Measurements from ENCODE around the gene WDR77. TPM values are rescaled to one million over a fixed set of nuclear protein-coding genes. Genes with fewer than 3 reads are reported as not detected.

Gene WDR77
- total and polyA plus RNA-seq, 2 of the 4 experiments (the other 2 are of a cell fraction) = 80.8 to 87.0 TPM

DNA sequence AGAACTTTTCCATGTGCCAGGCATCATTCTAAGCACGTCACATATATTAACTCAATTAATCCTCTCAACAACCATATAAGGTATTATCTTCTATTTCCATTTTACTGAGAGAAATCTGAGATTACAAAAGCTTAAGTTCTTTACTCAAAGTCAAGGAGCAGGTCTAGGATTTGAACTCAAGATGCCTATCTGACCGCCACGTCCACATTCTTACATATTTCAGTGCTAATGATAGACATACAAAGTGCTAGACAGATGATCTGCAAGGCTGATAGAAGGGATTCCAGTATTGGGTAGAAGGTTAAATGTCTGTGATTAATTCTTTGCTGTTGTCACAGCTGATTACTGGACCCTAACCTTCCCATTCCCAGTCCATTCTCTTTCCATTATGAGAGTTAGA lies 4.7 kb upstream of the WDR77 start:
- no peak overlapping the region for H2AFZ ChIP-seq (replicated peaks; ENCODE audit: low read length, poor library complexity)
- H3K79me1 ChIP-seq (ENCODE audit: low read depth in 1 of 2, low read length in 2 of 2) = peaks cover 41 to 57% of the 10 kb centered on the region in 2 experiments
- H3K14ac ChIP-seq (replicated peaks; ENCODE audit: low read depth, low read length) = no peak overlapping the region
- H3K23ac ChIP-seq (ENCODE audit: low read depth, low read length) = no peak overlapping the region
- no peak overlapping the region for H2BK20ac ChIP-seq (ENCODE audit: low read depth, low read length)
- in situ Hi-C loops (cut with MboI; ENCODE audit: low sequenced_read_pairs) (no loop called here), intact Hi-C loops (cut with micrococcal nuclease) (no loop called here), dilution Hi-C loops (cut with HindIII; ENCODE audit: low sequenced_read_pairs, unreplicated experiment) (loop anchor here (25.0 kb wide), 1 partner anchor 309 kb away; the partner anchor contains the start of gene DDX20)
- ATAC-seq (ENCODE audit: low read depth) (no peak), DNase-seq (no peak)
- H2BK15ac ChIP-seq (ENCODE audit: low read depth, low read length) = no peak overlapping the region
- no peak overlapping the region for H3K56ac ChIP-seq (ENCODE audit: extremely low read depth, insufficient read depth, low read length)
- H3K4me3 ChIP-seq (ENCODE audit: insufficient read depth, low read depth, low read length) = no peak overlapping the region
- H2AK5ac ChIP-seq (ENCODE audit: low read depth, low read length) = no peak overlapping the region
- TF ChIP-seq FOS (IDR thresholded peaks at IDR 0.05; ENCODE audit: low read depth, low read length) (no peak), CEBPB (IDR thresholded peaks at IDR 0.05; ENCODE audit: low read depth, low read length) (no peak), SMC3 (IDR thresholded peaks at IDR 0.05; ENCODE audit: low read depth, low read length) (no peak), NFE2L2 (IDR thresholded peaks at IDR 0.05; ENCODE audit: low read depth, low read length) (no peak), POLR2A (IDR thresholded peaks at IDR 0.05; ENCODE audit: low read depth, low read length) (no peak), BHLHE40 (IDR thresholded peaks at IDR 0.05; ENCODE audit: low read depth, low read length) (no peak), MXI1 (IDR thresholded peaks at IDR 0.05; ENCODE audit: borderline replicate concordance, low read depth, low read length) (no peak), RCOR1 (IDR thresholded peaks at IDR 0.05; ENCODE audit: insufficient replicate concordance, low read length) (no peak), RFX5 (IDR thresholded peaks at IDR 0.05; ENCODE audit: low read depth, low read length) (no peak)
- TF ChIP-seq, protein P1, sequence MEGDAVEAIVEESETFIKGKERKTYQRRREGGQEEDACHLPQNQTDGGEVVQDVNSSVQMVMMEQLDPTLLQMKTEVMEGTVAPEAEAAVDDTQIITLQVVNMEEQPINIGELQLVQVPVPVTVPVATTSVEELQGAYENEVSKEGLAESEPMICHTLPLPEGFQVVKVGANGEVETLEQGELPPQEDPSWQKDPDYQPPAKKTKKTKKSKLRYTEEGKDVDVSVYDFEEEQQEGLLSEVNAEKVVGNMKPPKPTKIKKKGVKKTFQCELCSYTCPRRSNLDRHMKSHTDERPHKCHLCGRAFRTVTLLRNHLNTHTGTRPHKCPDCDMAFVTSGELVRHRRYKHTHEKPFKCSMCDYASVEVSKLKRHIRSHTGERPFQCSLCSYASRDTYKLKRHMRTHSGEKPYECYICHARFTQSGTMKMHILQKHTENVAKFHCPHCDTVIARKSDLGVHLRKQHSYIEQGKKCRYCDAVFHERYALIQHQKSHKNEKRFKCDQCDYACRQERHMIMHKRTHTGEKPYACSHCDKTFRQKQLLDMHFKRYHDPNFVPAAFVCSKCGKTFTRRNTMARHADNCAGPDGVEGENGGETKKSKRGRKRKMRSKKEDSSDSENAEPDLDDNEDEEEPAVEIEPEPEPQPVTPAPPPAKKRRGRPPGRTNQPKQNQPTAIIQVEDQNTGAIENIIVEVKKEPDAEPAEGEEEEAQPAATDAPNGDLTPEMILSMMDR (conservative IDR thresholded peaks at IDR 0.05; ENCODE audit: low read depth, low read length) = no peak
- TF ChIP-seq, protein P2, sequence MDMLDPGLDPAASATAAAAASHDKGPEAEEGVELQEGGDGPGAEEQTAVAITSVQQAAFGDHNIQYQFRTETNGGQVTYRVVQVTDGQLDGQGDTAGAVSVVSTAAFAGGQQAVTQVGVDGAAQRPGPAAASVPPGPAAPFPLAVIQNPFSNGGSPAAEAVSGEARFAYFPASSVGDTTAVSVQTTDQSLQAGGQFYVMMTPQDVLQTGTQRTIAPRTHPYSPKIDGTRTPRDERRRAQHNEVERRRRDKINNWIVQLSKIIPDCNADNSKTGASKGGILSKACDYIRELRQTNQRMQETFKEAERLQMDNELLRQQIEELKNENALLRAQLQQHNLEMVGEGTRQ (IDR thresholded peaks at IDR 0.05; ENCODE audit: low read depth, low read length) = no peak
- no CpG with 5 or more reads among the region's 3 CpGs for WGBS, 2 experiments (ENCODE audit: extremely low coverage in 2 of 2, insufficient read length in 1 of 2)
- no peak overlapping the region for H3K27ac ChIP-seq (ENCODE audit: insufficient read depth, low read length)
- no peak overlapping the region for H3K9ac ChIP-seq (ENCODE audit: low read depth, low read length)
- no peak overlapping the region for H4K91ac ChIP-seq (ENCODE audit: insufficient read depth, low read depth, low read length)
- BruUV-seq (replicated peaks) = no TSS peak
- no peak overlapping the region for H3K4ac ChIP-seq (ENCODE audit: low read depth, low read length)
- H3K27me3 ChIP-seq (ENCODE audit: control insufficient read depth, insufficient read depth, low read length) = no peaks in the 10 kb centered on the region
- no peak overlapping the region for H4K8ac ChIP-seq (ENCODE audit: low read depth in 2 of 2, low read length in 2 of 2)
- H3K9me1 ChIP-seq (ENCODE audit: insufficient read depth, low read length) = no peaks in the 10 kb centered on the region
- H4K20me1 ChIP-seq (ENCODE audit: insufficient read depth, low read length) = 0 out of 2 replicates have a peak, but pooled peaks cover 6% of the 10 kb centered on the region
- no peak overlapping the region for H3K4me2 ChIP-seq (ENCODE audit: low read depth, low read length)
- H4K5ac ChIP-seq (ENCODE audit: low read depth, low read length) = no peak overlapping the region
- ChIA-PET CTCF (interaction anchor here (0.6 kb wide), 1 partner anchor 213 kb away, joined by 5 read pairs; no protein-coding TSS in a partner anchor), POLR2A (ENCODE audit: unreplicated experiment) (no interaction called here)
- H3K9me3 ChIP-seq (ENCODE audit: control insufficient read depth, insufficient read depth, low read length) = no peaks in the 10 kb centered on the region
- H2BK120ac ChIP-seq (ENCODE audit: low read depth, low read length) = no peak overlapping the region
- H3K18ac ChIP-seq (ENCODE audit: low read depth, low read length) = no peak overlapping the region
- H2BK5ac ChIP-seq (ENCODE audit: low read depth, low read length, poor library complexity, severe bottlenecking) = no peak overlapping the region
- H2AK9ac ChIP-seq (replicated peaks; ENCODE audit: low read depth, low read length, poor library complexity) = no peak overlapping the region
- H3K36me3 ChIP-seq (ENCODE audit: control insufficient read depth, insufficient read depth, low read length) = peaks cover 18% of the 10 kb centered on the region
- H3K4me1 ChIP-seq (ENCODE audit: control insufficient read depth, insufficient read depth, low read length) = peaks cover 5% of the 10 kb centered on the region

Measured in IMR-90 (cell line).